GM19328 (cell line): ENCODE measurements around the gene LRRC10.

ENCODE experiments used
- ATAC-seq: cut with Tn5 transposase; IDR thresholded peaks from one replicate; pipeline ENCODE4 v1.9.1; 2021; ENCODE audit warnings: mild to moderate bottlenecking, moderate library complexity; ENCODE audit not compliant: unreplicated experiment

LRRC10 gene

GRCh38 chr12:69610729-69611128 is at the start of gene LRRC10:
Gene LRRC10 (minus strand): TSS chr12:69610907. CDS start chr12:69610838, 69 bp downstream.
- ATAC-seq, result no peak

- ATAC-seq, result no peak
Observed at GRCh38 chr12:69660164-69660863, 49.6 kb upstream of the LRRC10 start.

GRCh38 chr12:69658203-69658602 is 47.5 kb upstream of the LRRC10 start:
- ATAC-seq, result no peak

GRCh38 chr12:69657376-69658137 is 46.9 kb upstream of the LRRC10 start:
- ATAC-seq, result no peak

- no peak for ATAC-seq
Observed at GRCh38 chr12:69655616-69656340, 45.1 kb upstream of the LRRC10 start.

GRCh38 chr12:69653703-69654102 is 43.0 kb upstream of the LRRC10 start:
- ATAC-seq, result no peak

GRCh38 chr12:69651922-69652321 is 41.2 kb upstream of the LRRC10 start:
- ATAC-seq, result no peak

- ATAC-seq, result no peak
Observed at GRCh38 chr12:69649529-69649928, 38.8 kb upstream of the LRRC10 start.

GRCh38 chr12:69648476-69648875 is 37.8 kb upstream of the LRRC10 start:
- no peak for ATAC-seq

GRCh38 chr12:69647178-69647577 is 36.5 kb upstream of the LRRC10 start:
- ATAC-seq, result no peak

GRCh38 chr12:69645031-69645430 is 34.3 kb upstream of the LRRC10 start:
- ATAC-seq, result no peak

GRCh38 chr12:69644511-69644910 is 33.8 kb upstream of the LRRC10 start:
- ATAC-seq, result no peak

GRCh38 chr12:69642531-69642930 is 31.8 kb upstream of the LRRC10 start:
- no peak for ATAC-seq

- ATAC-seq, result no peak
Observed at GRCh38 chr12:69641546-69641945, 30.8 kb upstream of the LRRC10 start.

GRCh38 chr12:69639400-69640016 is 28.8 kb upstream of the LRRC10 start:
- no peak for ATAC-seq

GRCh38 chr12:69633061-69633460 is 22.4 kb upstream of the LRRC10 start:
- ATAC-seq, result no peak

- no peak for ATAC-seq
Observed at GRCh38 chr12:69630191-69630590, 19.5 kb upstream of the LRRC10 start.

- ATAC-seq, result no peak
Observed at GRCh38 chr12:69627501-69627900, 16.8 kb upstream of the LRRC10 start.

- no peak for ATAC-seq
Observed at GRCh38 chr12:69623970-69624369, 13.3 kb upstream of the LRRC10 start.

GRCh38 chr12:69621551-69621950 is 10.8 kb upstream of the LRRC10 start:
- ATAC-seq, result no peak

- ATAC-seq, result no peak
Observed at GRCh38 chr12:69620921-69621320, 10.2 kb upstream of the LRRC10 start.
